ENCODE measurements around the gene SSBP3.

SSBP3 gene

GRCh38 chr1:54409156-54410142 lies 3.3 kb upstream of the SSBP3 start:
- DNase-seq = peak in 1 of 2 donors; percentile 24

GRCh38 chr1:54408147-54409066 lies 2.2 kb upstream of the SSBP3 start:
- no peak for DNase-seq

- peak; percentile 27 to 38 for DNase-seq
These were observed 1.4 kb upstream of the SSBP3 start for GRCh38 chr1:54407404-54408146.

- DNase-seq = no peak
These were observed 885 bp upstream of the SSBP3 start for GRCh38 chr1:54407154-54407403.

GRCh38 chr1:54405898-54406293 lies 298 bp downstream of the SSBP3 start:
- no peak for DNase-seq

- no peak for DNase-seq
These were observed 976 bp downstream of the SSBP3 start for GRCh38 chr1:54404939-54405897.

- DNase-seq = no peak
These were observed 1.9 kb downstream of the SSBP3 start for GRCh38 chr1:54404263-54404662.

- DNase-seq = peak in 1 of 2 donors; percentile 12
These were observed 2.4 kb downstream of the SSBP3 start for GRCh38 chr1:54403808-54404261.

GRCh38 chr1:54403405-54403804 lies 2.8 kb downstream of the SSBP3 start:
- DNase-seq = no peak

GRCh38 chr1:54402896-54403295 lies 3.3 kb downstream of the SSBP3 start:
- no peak for DNase-seq

GRCh38 chr1:54401799-54402198 lies 4.4 kb downstream of the SSBP3 start:
- DNase-seq = no peak

- no peak for DNase-seq
These were observed 5.9 kb downstream of the SSBP3 start for GRCh38 chr1:54400329-54400728.

- DNase-seq = no peak
These were observed 6.4 kb downstream of the SSBP3 start for GRCh38 chr1:54399765-54400164.

GRCh38 chr1:54398963-54399528 lies 7.1 kb downstream of the SSBP3 start:
- DNase-seq = peak in 1 of 2 donors; percentile 18

GRCh38 chr1:54397980-54398379 lies 8.2 kb downstream of the SSBP3 start:
- no peak for DNase-seq

- no peak for DNase-seq
These were observed 9.1 kb downstream of the SSBP3 start for GRCh38 chr1:54397090-54397591.

- no peak for DNase-seq
These were observed 9.8 kb downstream of the SSBP3 start for GRCh38 chr1:54396261-54396933.

GRCh38 chr1:54395281-54395934 lies 10.8 kb downstream of the SSBP3 start:
- no peak for DNase-seq

- no peak for DNase-seq
These were observed 12.1 kb downstream of the SSBP3 start for GRCh38 chr1:54394104-54394503.

- no peak for DNase-seq
These were observed 13.8 kb downstream of the SSBP3 start for GRCh38 chr1:54392401-54392800.

Measured in stimulated activated CD4-positive, alpha-beta T cell treated with anti-CD3 and anti-CD28 coated beads, Interleukin-2, amount 100 ng/mL, for 48 hours (primary cell).